Left ventricle myocardium inferior (tissue), 1 donor: ENCODE measurements around the gene MAP3K15. TPM values are rescaled to one million over a fixed set of nuclear protein-coding genes. Genes with fewer than 3 reads are reported as not detected.
A peak's percentile ranks its signal among the peaks of the same experiment; 100 is the strongest.

Experiments used
- DNase-seq: peaks from one replicate; pipeline ENCODE4 v3.0.0-alpha.2; 2020
- H3K27ac ChIP-seq: fragments of 200-600 bp; replicated peaks from 2 replicates; pipeline ENCODE4 v1.8.0; 2021
- H3K27me3 ChIP-seq: fragments of 200-600 bp; 2 replicates; pipeline ENCODE4 v1.8.0; 2021; ENCODE audit warnings: low read depth
- H3K36me3 ChIP-seq: fragments of 200-600 bp; 2 replicates; pipeline ENCODE4 v1.8.0; 2021
- H3K4me1 ChIP-seq: fragments of 200-600 bp; 2 replicates; pipeline ENCODE4 v1.8.0; 2021
- H3K4me3 ChIP-seq: fragments of 200-600 bp; 2 replicates; pipeline ENCODE4 v1.8.0; 2021; ENCODE audit warnings: mild to moderate bottlenecking, moderate library complexity
- H3K9me3 ChIP-seq: fragments of 200-600 bp; replicated peaks from 2 replicates; pipeline ENCODE4 v1.8.0; 2021
- CTCF ChIP-seq: fragments of 200-600 bp; IDR thresholded peaks from 2 replicates; pipeline ENCODE4 v1.8.0; 2021; ENCODE audit warnings: antibody characterized with exemption, mild to moderate bottlenecking, borderline replicate concordance
- intact Hi-C: fragments of 100-400 bp; cut with micrococcal nuclease; formaldehyde crosslinking; loops from one replicate; pipeline ENCODE4 v1.11.0; 2022
- long read RNA-seq: library from polyadenylated mRNA; unstranded; transcript quantifications from one replicate; pipeline ENCODE4 v2.0.0, GENCODE V29; 2021
- total RNA-seq: library from RNA; stranded (reverse); fragmentation: NEBNext Ultra II Directional; extraction: Animal tissue kit (Norgen Biotek cat#: 25700); gene quantifications from one replicate; pipeline ENCODE4 v1.2.1, GENCODE V29; 2021
- donor health status: DM: no; HTN: yes; CAD: no; lungs with severe emphysema.

The MAP3K15 gene
- not detected for total RNA-seq
- long read RNA-seq, partial matches to known transcripts: 0 of 1 reads
- long read RNA-seq, other reads (novel, unspliced or antisense): 0 of 1 reads

GRCh38 chrX:19514791-19515614, at the start of gene MAP3K15:
TSS of gene MAP3K15 (minus strand) at chrX:19515508. CDS start at chrX:19515261, 247 bp downstream.
- H3K36me3 ChIP-seq: no peaks in the 10 kb centered on the region
- peak within 1 kb of the TSS; percentile 57 for H3K4me3 ChIP-seq
- peaks cover 9% of the 10 kb centered on the region for H3K4me1 ChIP-seq
- DNase-seq: peak; percentile 14
- no peaks in the 10 kb centered on the region for H3K9me3 ChIP-seq
- peaks cover 25% of the 10 kb centered on the region for H3K27me3 ChIP-seq
- H3K27ac ChIP-seq: no peak within 1 kb of the TSS
- no peak for TF ChIP-seq CTCF
- intact Hi-C loops: no loop called here

- H3K36me3 ChIP-seq: no peaks in the 10 kb centered on the region
- H3K9me3 ChIP-seq: no peaks in the 10 kb centered on the region
- peak overlapping the region; percentile 16 for H3K27ac ChIP-seq
- no peak for TF ChIP-seq CTCF
- H3K4me1 ChIP-seq: peaks cover 7% of the 10 kb centered on the region
- intact Hi-C loops: no loop called here
- DNase-seq: no peak
- no peaks in the 10 kb centered on the region for H3K27me3 ChIP-seq
- H3K4me3 ChIP-seq: no peak overlapping the region
Observed at GRCh38 chrX:19564606-19565005, 49.3 kb upstream of the MAP3K15 start.

- intact Hi-C loops: no loop called here
- Histone ChIP-seq H3K4me3 (no peak overlapping the region), H3K9me3 (no peaks in the 10 kb centered on the region), H3K27me3 (no peaks in the 10 kb centered on the region), H3K4me1 (peaks cover 7% of the 10 kb centered on the region), H3K36me3 (no peaks in the 10 kb centered on the region), H3K27ac (peak overlapping the region; percentile 16)
- TF ChIP-seq CTCF: no peak
- no peak for DNase-seq
Observed at GRCh38 chrX:19563746-19564145, 48.4 kb upstream of the MAP3K15 start.

- Histone ChIP-seq H3K27ac (no peak overlapping the region), H3K36me3 (no peaks in the 10 kb centered on the region), H3K27me3 (no peaks in the 10 kb centered on the region), H3K4me1 (peaks cover 7% of the 10 kb centered on the region), H3K9me3 (no peaks in the 10 kb centered on the region), H3K4me3 (no peak overlapping the region)
- no peak for TF ChIP-seq CTCF
- intact Hi-C loops: no loop called here
- no peak for DNase-seq
Observed at GRCh38 chrX:19563327-19563726, 48.0 kb upstream of the MAP3K15 start.

GRCh38 chrX:19560611-19561010, 45.3 kb upstream of the MAP3K15 start:
- Histone ChIP-seq H3K27me3 (no peaks in the 10 kb centered on the region), H3K9me3 (no peaks in the 10 kb centered on the region), H3K4me3 (no peak overlapping the region), H3K4me1 (peaks cover 7% of the 10 kb centered on the region), H3K27ac (no peak overlapping the region), H3K36me3 (no peaks in the 10 kb centered on the region)
- intact Hi-C loops: no loop called here
- no peak for TF ChIP-seq CTCF
- no peak for DNase-seq
